ENCODE measurements around the gene PSMA6.

DNA sequence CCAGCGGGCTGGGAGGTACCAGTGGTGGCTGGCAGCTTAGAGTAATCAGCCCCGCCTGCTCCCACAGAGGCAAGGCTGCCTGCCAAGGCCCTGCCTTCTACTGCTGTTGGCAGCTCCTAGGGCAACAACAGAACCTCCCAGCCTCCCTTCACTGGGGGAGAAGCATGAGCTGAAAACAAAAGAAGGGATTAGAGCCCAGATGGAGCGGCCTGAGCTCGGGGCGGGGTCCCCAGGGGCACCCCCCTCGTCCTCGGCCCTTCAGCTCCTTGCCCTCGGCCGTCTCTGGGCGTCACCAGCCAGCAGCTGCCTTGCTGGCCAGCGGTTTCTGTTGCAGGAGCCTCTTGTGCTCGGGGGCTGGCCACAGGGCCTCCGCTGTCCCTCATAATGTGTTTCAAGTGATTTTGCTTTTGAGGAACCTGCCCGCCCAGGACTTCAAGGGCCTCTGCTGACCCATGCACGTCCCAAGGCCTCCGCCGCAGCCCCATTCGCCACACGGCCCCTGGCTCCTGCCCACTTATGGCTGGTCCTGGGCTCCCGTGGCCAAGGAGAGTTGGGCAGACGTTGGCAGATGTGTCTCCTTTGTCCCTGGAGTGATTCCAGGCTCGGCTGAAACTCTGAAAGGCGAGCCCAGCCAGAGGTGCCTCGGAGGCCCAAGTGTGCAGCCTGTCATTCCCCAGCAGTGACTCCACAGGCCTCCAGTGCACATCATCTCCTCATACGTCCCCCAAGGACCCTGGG is 49.7 kb downstream of the PSMA6 start:
- TF ChIP-seq, protein P1, sequence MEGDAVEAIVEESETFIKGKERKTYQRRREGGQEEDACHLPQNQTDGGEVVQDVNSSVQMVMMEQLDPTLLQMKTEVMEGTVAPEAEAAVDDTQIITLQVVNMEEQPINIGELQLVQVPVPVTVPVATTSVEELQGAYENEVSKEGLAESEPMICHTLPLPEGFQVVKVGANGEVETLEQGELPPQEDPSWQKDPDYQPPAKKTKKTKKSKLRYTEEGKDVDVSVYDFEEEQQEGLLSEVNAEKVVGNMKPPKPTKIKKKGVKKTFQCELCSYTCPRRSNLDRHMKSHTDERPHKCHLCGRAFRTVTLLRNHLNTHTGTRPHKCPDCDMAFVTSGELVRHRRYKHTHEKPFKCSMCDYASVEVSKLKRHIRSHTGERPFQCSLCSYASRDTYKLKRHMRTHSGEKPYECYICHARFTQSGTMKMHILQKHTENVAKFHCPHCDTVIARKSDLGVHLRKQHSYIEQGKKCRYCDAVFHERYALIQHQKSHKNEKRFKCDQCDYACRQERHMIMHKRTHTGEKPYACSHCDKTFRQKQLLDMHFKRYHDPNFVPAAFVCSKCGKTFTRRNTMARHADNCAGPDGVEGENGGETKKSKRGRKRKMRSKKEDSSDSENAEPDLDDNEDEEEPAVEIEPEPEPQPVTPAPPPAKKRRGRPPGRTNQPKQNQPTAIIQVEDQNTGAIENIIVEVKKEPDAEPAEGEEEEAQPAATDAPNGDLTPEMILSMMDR (IDR thresholded peaks at IDR 0.05; ENCODE audit: insufficient read depth, low read depth, low read length) = no peak
- no peak for TF ChIP-seq EZH2 (IDR thresholded peaks at IDR 0.05; ENCODE audit: insufficient read depth, low read length)
